GM06990 (cell line): ENCODE data around the gene KCNK4.

ENCODE experiments used
- DNase-seq: peaks from one replicate; pipeline ENCODE4 v3.0.0-alpha.2; 2011; ENCODE audit not compliant: insufficient read length; ENCODE audit errors: extremely low read depth
- H3K27me3 ChIP-seq: replicated peaks from 2 replicates; pipeline ENCODE4 v1.6.0; 2011; ENCODE audit warnings: low read length; ENCODE audit not compliant: control insufficient read depth, insufficient read depth
- H3K36me3 ChIP-seq: 2 replicates; pipeline ENCODE4 v1.5.1; 2011; ENCODE audit warnings: low read length; ENCODE audit not compliant: control insufficient read depth, insufficient read depth
- H3K4me3 ChIP-seq: replicated peaks from 2 replicates; pipeline ENCODE4 v1.5.1; 2011; ENCODE audit warnings: low read depth, mild to moderate bottlenecking, control low read depth, low read length
- CTCF ChIP-seq: IDR thresholded peaks from 2 replicates; pipeline ENCODE4 v1.5.1; 2011; ENCODE audit warnings: low read length, control low read depth, mild to moderate bottlenecking, inconsistent platforms; ENCODE audit not compliant: insufficient read depth, poor library complexity, severe bottlenecking

KCNK4 gene

DNA sequence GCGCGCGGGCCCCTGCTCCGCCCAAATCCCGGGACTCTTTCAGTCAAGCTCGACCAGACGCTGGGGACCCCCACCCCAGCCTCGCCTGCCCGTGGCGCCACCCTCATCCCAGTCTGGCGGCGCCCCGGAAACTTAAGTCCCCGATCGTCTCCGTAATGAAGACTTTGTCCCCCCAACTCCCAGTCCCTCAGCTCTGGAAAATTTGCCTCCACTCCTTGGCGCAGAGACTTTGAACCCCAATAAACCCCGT is 39.4 kb upstream of the KCNK4 start:
- Histone ChIP-seq H3K27me3 (no peaks in the 10 kb centered on the region), H3K4me3 (peak overlapping the region; percentile 71), H3K36me3 (peaks cover 7% of the 10 kb centered on the region)
- TF ChIP-seq CTCF, result no peak
- no peak for DNase-seq

DNA sequence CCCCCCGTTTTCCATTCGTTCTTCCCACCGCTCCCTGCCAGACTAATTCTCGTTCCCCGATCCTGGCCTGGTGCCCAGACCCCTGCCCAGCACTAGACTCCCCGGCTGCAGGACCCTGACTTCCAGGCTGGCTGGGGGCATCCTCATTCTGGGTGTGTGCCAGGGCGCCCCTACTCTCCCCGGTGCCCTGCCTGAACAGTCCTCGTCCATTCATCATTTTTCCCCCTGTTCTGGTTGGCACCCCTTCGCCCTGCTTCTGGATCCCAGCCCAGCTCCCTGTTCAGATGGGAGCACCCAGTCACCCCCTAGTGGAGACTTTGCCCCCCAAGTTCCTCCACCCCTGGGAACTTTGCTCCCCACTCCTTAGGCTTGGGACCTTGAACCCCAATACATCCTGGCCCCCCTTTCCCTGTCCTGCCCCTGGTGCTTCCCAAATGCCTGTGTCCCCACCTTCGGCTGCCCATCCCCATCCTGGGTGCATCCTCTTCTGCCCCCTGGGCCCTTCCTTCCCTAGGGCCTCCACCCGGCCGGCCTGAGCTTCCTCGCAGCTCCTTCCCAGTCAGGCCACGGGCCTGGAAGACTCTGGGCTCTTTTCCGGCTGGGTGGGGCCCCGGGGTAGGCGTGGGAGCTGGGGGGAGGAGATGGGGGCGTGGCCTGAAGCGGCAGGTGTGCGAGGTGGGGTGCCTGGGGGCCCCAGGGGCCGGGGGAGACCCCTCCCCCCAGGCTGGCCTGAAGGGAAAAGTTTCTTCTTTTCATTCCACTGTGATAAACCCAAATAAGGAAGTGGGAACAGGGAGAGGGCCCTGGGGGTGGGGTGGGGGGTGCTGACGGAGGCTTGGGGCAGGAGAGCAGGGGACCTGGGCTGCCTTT is 38.9 kb upstream of the KCNK4 start:
- Histone ChIP-seq H3K36me3 (peaks cover 8% of the 10 kb centered on the region), H3K4me3 (peak overlapping the region; percentile 71), H3K27me3 (no peaks in the 10 kb centered on the region)
- DNase-seq, result no peak
- peak; percentile 52 for TF ChIP-seq CTCF

DNA sequence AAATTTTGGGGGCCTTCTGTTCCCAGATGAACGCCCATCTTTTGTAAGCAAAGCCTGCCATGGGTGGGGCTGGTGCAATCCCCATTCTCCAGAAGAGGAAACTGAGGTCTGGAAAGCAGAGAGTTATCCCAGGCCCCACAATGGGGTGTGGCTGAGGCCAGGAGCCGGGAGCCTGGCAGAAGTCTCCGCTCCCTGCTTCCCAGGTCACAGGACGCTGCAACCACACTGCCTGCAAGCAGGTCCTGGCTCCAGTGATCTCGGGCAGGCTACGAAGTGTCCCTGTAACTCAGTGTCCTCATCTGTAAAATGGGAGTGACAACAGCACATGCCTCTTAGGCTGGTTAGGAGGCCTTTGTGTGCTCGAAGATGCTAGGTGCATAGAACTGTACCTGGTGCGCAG is 38.1 kb upstream of the KCNK4 start:
- no peak for TF ChIP-seq CTCF
- DNase-seq, result no peak
- H3K4me3 ChIP-seq, result no peak overlapping the region
- peaks cover 8% of the 10 kb centered on the region for H3K36me3 ChIP-seq
- H3K27me3 ChIP-seq, result no peaks in the 10 kb centered on the region

DNA sequence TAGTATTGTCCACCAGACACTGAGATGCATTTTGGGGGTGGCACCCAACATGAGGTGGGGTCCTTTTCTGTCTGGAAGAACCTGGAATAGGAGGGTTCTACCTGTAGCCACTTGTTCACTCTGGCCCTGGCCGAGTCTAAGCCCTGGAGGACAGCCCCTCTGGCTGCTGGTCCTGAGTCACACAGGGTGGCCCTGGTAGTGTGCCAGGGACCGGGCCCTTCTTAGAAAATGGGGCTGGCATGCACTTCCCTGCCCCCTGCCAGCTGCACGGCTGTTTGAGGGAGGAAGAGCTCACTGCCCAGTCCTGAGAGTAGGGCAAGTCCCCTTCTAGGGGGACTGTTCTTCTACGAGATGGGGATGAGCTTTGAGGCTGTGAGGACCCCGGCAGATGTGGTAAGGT is 37.6 kb upstream of the KCNK4 start:
- H3K27me3 ChIP-seq, result no peaks in the 10 kb centered on the region
- no peak for DNase-seq
- no peak overlapping the region for H3K4me3 ChIP-seq
- no peak for TF ChIP-seq CTCF
- peaks cover 9% of the 10 kb centered on the region for H3K36me3 ChIP-seq

GRCh38 chr11:64254326-64254725 is 36.8 kb upstream of the KCNK4 start:
- no peak for DNase-seq
- H3K4me3 ChIP-seq, result no peak overlapping the region
- no peak for TF ChIP-seq CTCF
- peaks cover 11% of the 10 kb centered on the region for H3K36me3 ChIP-seq
- H3K27me3 ChIP-seq, result no peaks in the 10 kb centered on the region
